ENCODE measurements around the gene OR1S2.

GRCh38 chr11:58177409-58178054 is 26.4 kb downstream of the OR1S2 start:
- no peak for TF ChIP-seq POLR2A (IDR thresholded peaks at IDR 0.05)
- TF ChIP-seq, protein P1, sequence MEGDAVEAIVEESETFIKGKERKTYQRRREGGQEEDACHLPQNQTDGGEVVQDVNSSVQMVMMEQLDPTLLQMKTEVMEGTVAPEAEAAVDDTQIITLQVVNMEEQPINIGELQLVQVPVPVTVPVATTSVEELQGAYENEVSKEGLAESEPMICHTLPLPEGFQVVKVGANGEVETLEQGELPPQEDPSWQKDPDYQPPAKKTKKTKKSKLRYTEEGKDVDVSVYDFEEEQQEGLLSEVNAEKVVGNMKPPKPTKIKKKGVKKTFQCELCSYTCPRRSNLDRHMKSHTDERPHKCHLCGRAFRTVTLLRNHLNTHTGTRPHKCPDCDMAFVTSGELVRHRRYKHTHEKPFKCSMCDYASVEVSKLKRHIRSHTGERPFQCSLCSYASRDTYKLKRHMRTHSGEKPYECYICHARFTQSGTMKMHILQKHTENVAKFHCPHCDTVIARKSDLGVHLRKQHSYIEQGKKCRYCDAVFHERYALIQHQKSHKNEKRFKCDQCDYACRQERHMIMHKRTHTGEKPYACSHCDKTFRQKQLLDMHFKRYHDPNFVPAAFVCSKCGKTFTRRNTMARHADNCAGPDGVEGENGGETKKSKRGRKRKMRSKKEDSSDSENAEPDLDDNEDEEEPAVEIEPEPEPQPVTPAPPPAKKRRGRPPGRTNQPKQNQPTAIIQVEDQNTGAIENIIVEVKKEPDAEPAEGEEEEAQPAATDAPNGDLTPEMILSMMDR (IDR thresholded peaks at IDR 0.05), result no peak

Data from tibial nerve (tissue), 3 donors.